IPS-20b (cell line): ENCODE results near the gene NAA16.
A peak's percentile ranks its signal among the peaks of the same experiment; 100 is the strongest.

Experiments used
- H3K27ac ChIP-seq: one replicate; pipeline ENCODE4 v1.5.1; 2013; ENCODE audit warnings: low read length
- H3K27me3 ChIP-seq: 2 replicates; pipeline ENCODE4 v1.6.1; 2013; ENCODE audit warnings: mild to moderate bottlenecking, low read length, inconsistent platforms; ENCODE audit not compliant: insufficient read depth
- H3K36me3 ChIP-seq: 2 replicates; pipeline ENCODE4 v1.6.1; 2013; ENCODE audit warnings: low read depth, mild to moderate bottlenecking, inconsistent platforms, low read length, moderate library complexity; ENCODE audit not compliant: insufficient read depth
- H3K4me1 ChIP-seq: 2 replicates; pipeline ENCODE4 v1.6.1; 2013; ENCODE audit warnings: mild to moderate bottlenecking, control low read depth, inconsistent platforms, low read length, moderate library complexity; ENCODE audit not compliant: insufficient read depth
- H3K4me3 ChIP-seq: 2 replicates; pipeline ENCODE4 v1.5.1; 2013; ENCODE audit warnings: mild to moderate bottlenecking, low read length, inconsistent platforms
- H3K9ac ChIP-seq: 2 replicates; pipeline ENCODE4 v1.6.1; 2013; ENCODE audit warnings: low read depth, mild to moderate bottlenecking, inconsistent platforms, low read length, moderate library complexity
- H3K9me3 ChIP-seq: 2 replicates; pipeline ENCODE4 v1.6.1; 2013; ENCODE audit warnings: mild to moderate bottlenecking, low read depth, low read length, inconsistent platforms; ENCODE audit not compliant: insufficient read depth

The NAA16 gene

DNA sequence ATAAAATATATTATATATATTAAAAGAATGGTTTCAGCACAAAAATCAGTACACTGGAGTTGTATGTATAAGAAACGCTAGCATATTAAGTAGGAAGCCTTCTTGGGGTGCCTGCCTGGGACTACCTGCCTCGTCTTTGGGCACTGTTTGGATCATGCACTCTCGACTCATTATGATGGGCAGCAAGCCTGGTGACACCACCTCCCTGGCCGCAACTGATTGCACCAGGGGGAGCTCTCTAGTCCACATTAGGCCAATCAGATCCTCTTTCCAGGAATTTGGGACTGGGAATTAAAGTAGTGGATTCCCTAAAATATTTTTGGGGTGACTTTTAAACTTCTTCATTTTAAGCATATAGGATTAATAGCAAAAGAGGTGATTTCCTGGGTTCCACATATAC lies 90.3 kb downstream of the NAA16 start:
- Histone ChIP-seq H3K9ac (no peak overlapping the region), H3K4me1 (no peaks in the 10 kb centered on the region)

DNA sequence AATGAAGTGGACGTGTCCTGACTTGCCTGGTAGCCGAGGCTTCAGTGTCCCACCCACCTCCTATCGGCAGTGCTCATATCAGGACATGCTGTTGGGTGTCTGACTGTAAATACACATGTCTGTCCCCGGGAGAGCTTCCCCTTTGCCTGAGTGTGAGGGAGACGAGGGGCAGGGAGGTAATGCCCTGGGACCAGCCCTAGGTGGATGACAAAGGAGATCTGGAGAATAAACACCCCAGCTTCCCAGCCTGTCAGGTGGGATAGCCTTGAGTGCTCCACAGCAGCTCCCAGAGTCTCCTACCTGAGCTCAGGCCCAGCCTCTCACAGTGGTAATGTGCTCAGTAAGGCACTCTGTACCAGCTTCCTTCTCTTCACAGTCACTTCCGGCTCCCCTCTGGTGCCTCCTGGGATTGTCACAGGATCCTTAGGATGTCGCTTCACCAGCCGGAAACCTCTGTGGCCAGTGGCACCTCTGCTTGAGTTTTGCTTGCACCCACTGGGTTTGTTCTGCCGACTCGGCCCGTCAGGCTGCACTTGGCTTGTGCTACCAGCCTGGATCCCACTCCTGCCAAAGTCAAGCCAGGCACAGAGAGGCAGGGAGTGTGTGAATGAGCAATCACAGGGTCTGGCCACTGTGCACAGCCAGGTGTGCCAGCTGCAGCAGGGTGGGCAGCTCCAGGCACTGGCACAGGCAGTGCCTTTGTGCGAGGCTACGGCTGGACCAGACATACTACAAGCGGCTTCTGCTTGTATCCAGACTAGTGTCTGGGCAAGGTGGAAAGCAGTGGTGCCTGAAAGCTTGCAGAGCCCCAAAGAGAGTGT lies 91.8 kb downstream of the NAA16 start:
- Histone ChIP-seq H3K4me1 (no peaks in the 10 kb centered on the region), H3K27ac (no peak overlapping the region), H3K4me3 (no peak overlapping the region), H3K36me3 (no peaks in the 10 kb centered on the region), H3K27me3 (no peaks in the 10 kb centered on the region), H3K9me3 (no peaks in the 10 kb centered on the region), H3K9ac (0 out of 2 replicates have a peak overlapping the region, but pooled peaks have one; percentile 11)

More for the DNA sequence above, 90.3 kb downstream of the NAA16 start:
- Histone ChIP-seq H3K36me3 (no peaks in the 10 kb centered on the region), H3K27ac (no peak overlapping the region), H3K4me3 (no peak overlapping the region), H3K27me3 (no peaks in the 10 kb centered on the region), H3K9me3 (no peaks in the 10 kb centered on the region)

DNA sequence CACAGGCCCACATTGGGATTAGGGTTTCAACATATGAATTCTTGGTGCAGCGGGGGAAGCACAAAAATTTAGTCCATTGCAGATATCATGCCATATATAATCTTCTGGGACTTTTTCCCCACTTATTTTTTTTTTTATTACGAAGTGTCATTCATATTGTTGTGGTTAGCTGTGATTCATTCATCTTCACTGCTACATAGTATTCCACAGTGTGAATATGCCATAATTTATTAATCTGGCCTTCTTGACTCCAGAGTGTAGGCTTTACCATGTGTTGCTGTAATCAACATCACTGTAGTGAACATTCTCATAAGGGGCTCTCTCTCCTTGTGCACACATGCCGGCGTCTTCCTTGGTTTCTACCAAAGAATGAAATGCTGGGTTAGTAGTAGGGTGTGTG lies 92.9 kb downstream of the NAA16 start:
- H3K27me3 ChIP-seq: no peaks in the 10 kb centered on the region
- H3K27ac ChIP-seq: no peak overlapping the region
- H3K4me3 ChIP-seq: no peak overlapping the region
- H3K9me3 ChIP-seq: no peaks in the 10 kb centered on the region
- H3K36me3 ChIP-seq: no peaks in the 10 kb centered on the region
- no peaks in the 10 kb centered on the region for H3K4me1 ChIP-seq
- no peak overlapping the region for H3K9ac ChIP-seq

DNA sequence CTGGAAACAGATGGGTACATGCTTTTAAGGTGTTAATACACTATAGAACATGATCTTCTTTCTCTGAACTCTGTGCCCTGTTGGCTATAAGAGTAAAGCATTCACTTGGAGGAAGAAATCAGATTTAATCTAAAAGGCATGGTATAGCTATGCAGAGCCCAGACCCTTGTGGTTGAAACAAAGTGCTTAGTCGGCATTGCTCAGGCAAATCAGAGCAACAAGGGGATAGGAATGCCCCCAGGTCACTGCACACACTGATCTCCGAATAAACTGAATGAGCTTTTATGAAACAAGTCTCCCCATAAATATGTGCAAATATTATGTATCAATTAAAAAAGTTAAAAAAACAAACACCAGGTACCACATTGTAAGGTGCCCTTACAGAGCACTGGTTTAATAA lies 94.3 kb downstream of the NAA16 start:
- Histone ChIP-seq H3K4me3 (no peak overlapping the region), H3K9me3 (no peaks in the 10 kb centered on the region), H3K27me3 (no peaks in the 10 kb centered on the region), H3K27ac (no peak overlapping the region), H3K9ac (no peak overlapping the region), H3K36me3 (no peaks in the 10 kb centered on the region), H3K4me1 (no peaks in the 10 kb centered on the region)

DNA sequence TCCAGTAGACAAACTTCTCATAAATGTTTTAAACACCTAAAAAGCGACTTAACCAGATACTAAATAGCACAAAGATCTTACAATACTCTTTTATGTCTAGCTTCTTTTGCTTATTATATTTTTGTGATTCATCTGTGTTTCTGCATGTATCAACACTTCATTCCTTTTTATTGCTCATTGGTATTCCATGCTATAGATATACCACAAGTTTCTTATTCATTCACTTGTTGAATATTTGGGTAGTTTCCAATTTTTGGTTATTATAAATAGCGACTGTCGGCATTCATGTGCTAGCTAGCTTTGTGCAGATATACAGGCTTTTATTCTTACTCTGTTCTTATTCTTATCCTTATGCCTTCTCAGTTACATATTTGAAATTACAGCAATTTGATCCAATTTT lies 96.3 kb downstream of the NAA16 start:
- Histone ChIP-seq H3K4me3 (no peak overlapping the region), H3K27me3 (no peaks in the 10 kb centered on the region), H3K9me3 (no peaks in the 10 kb centered on the region), H3K9ac (no peak overlapping the region), H3K4me1 (no peaks in the 10 kb centered on the region), H3K27ac (no peak overlapping the region), H3K36me3 (no peaks in the 10 kb centered on the region)

DNA sequence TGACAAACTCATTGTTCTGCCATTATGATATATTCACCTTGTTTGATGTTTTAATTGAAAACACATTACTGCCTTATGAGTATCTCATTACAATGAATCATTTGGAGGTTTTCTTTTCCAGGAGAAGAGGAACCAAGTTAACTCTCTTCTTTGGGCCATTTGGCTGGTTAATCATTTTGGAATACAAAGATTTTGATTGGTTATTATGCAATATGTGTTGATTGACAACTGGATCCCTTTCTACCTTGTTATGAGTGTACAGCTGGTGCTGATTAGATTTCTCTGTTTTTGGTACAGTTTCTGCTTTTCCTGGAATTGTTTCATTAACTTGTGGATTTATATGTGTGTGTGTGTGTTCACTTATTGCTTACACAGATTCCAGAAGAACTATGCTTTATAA lies 97.1 kb downstream of the NAA16 start:
- Histone ChIP-seq H3K4me3 (no peak overlapping the region), H3K4me1 (no peaks in the 10 kb centered on the region), H3K9me3 (no peaks in the 10 kb centered on the region), H3K36me3 (no peaks in the 10 kb centered on the region), H3K9ac (no peak overlapping the region), H3K27me3 (no peaks in the 10 kb centered on the region), H3K27ac (no peak overlapping the region)

DNA sequence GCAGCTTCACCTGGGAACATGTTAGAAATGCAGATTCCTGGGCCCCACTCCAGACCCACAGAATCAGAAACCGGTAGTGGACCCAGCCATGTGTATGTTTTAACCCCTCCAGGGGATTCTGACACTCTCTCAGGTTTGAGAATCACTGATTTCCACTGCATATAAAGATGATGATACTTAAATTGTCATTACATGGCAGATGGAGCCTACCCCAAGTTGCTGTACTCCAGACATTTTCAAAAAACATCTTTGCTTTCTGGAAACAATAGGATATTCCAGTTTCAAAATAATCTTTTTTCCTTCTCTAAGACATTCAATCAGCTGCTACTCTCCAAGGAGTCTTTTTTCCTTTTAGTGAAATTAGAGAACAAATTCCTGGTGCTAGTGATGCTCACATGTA lies 97.7 kb downstream of the NAA16 start:
- no peak overlapping the region for H3K9ac ChIP-seq
- H3K36me3 ChIP-seq: no peaks in the 10 kb centered on the region
- no peaks in the 10 kb centered on the region for H3K27me3 ChIP-seq
- H3K9me3 ChIP-seq: no peaks in the 10 kb centered on the region
- H3K4me1 ChIP-seq: no peaks in the 10 kb centered on the region
- no peak overlapping the region for H3K27ac ChIP-seq
- H3K4me3 ChIP-seq: no peak overlapping the region

DNA sequence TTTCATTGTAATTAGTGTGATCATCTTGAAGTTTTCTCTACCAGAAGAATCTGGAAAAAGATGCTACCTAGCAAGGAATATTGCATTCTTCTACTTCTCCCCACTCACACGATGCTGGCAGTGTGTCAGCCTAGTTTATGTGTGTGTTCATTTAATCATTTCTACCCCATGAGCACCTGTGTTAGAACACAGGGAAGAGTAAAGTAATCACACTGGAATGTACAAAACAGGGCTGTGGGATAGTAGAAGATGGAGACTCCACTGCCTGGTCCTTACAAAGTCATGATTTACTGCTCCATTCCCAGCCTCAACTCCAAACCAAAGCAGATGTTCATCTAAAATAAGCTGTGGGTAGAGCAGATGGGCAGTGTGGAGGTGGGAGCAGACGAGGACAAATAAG lies 98.5 kb downstream of the NAA16 start:
- Histone ChIP-seq H3K27me3 (no peaks in the 10 kb centered on the region), H3K27ac (no peak overlapping the region), H3K9me3 (no peaks in the 10 kb centered on the region), H3K4me1 (no peaks in the 10 kb centered on the region), H3K4me3 (no peak overlapping the region), H3K9ac (no peak overlapping the region), H3K36me3 (no peaks in the 10 kb centered on the region)

DNA sequence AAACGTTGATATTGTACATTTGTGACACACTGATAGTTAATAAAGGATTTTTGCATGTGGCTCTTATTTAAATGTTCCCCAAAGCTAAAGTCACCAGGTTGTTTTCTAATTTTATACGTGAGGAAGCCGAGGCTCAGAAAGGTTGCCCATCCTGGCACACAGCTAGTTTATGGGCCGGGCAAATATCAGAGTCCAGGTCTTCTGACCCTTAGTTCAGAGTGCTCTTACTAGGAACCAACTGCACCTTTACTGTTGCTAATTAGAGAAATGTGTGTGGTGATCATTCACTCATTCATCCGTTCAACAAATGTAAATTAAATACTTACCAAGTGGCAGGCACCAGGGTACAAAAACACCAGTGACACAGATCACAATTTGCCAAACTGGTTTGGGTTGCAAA lies 100.0 kb downstream of the NAA16 start:
- no peaks in the 10 kb centered on the region for H3K36me3 ChIP-seq
- no peak overlapping the region for H3K4me3 ChIP-seq
- no peak overlapping the region for H3K9ac ChIP-seq
- H3K9me3 ChIP-seq: no peaks in the 10 kb centered on the region
- H3K27me3 ChIP-seq: no peaks in the 10 kb centered on the region
- H3K27ac ChIP-seq: no peak overlapping the region
- no peaks in the 10 kb centered on the region for H3K4me1 ChIP-seq

DNA sequence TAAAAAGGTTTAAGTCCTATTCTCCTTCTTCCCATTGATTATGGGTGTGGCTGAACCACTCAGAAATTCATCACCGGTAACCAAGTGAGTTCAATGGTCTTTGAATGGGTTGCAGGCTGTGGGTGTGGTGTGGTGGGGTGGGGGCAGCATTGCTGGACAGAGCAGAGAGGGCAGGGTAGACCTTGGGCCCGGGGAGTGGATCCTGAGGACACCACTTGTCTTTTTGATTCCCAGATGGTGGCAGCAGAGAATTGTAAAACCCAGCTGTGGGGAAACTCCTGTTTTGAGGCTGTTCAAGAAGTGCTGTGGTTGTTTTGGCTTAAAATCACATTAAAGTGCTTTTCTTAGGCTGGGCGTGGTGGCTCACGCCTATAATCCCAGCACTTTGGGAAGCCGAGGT lies 100.5 kb downstream of the NAA16 start:
- no peak overlapping the region for H3K4me3 ChIP-seq
- H3K9me3 ChIP-seq: no peaks in the 10 kb centered on the region
- no peak overlapping the region for H3K9ac ChIP-seq
- H3K36me3 ChIP-seq: no peaks in the 10 kb centered on the region
- H3K4me1 ChIP-seq: no peaks in the 10 kb centered on the region
- H3K27me3 ChIP-seq: no peaks in the 10 kb centered on the region
- no peak overlapping the region for H3K27ac ChIP-seq

DNA sequence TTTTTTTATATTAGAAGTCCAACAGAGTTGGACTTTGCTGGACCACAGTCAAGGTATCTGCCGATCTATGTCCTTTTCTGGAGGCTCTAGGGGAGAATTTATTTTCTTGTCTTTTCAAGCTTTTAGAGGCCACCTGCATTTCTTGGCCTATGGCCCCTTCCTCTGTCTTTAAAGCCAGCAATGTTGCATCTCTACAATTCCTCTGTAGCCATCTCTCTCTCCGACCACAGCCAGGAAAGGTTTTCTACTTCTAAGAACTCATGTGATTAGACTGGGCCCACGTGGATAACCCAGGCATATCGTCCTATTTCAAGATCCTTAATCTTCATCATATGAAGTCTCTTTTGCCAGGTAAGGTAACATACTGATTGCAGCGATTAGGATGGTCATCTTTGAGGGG lies 102.8 kb downstream of the NAA16 start:
- Histone ChIP-seq H3K9ac (no peak overlapping the region), H3K4me3 (no peak overlapping the region), H3K27ac (no peak overlapping the region), H3K27me3 (no peaks in the 10 kb centered on the region), H3K9me3 (no peaks in the 10 kb centered on the region), H3K4me1 (no peaks in the 10 kb centered on the region), H3K36me3 (no peaks in the 10 kb centered on the region)

DNA sequence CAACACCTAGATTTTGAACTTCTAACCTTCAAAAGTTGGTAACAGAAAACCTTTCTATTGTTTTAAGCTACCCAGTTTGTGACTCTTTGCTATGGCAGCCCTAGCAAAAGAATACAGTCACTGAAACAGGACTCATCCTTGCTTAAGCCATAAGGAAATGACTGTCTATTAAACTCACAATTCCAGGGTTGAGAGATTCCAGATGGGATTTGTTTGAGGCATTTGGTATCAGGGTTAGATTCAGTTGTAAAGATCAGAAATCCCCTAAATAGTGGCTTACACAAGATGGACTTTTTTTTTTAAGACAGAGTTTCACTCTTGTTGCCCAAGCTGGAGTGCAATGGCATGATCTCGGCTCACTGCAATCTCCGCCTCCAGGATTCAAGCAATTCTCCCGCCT lies 105.2 kb downstream of the NAA16 start:
- Histone ChIP-seq H3K9me3 (no peaks in the 10 kb centered on the region), H3K27ac (no peak overlapping the region), H3K9ac (no peak overlapping the region), H3K4me1 (no peaks in the 10 kb centered on the region), H3K4me3 (no peak overlapping the region), H3K36me3 (no peaks in the 10 kb centered on the region), H3K27me3 (no peaks in the 10 kb centered on the region)
